ENCODE data around the gene ZBTB34. TPM values are rescaled to one million over a fixed set of nuclear protein-coding genes. Genes with fewer than 3 reads are reported as not detected.

The ZBTB34 gene
- total RNA-seq, 1 experiment from 2014 or later, result 6.7 TPM

GRCh38 chr9:126842977-126843799, 17.3 kb upstream of the ZBTB34 start:
- Mint-ChIP-seq H3K27ac (ENCODE audit: unreplicated experiment) (peak overlapping the region; percentile 42), H3K4me1 (ENCODE audit: low read depth, unreplicated experiment) (peaks cover 15% of the 10 kb centered on the region), H3K9me3 (ENCODE audit: low read depth, unreplicated experiment) (no peaks in the 10 kb centered on the region), H3K36me3 (ENCODE audit: insufficient read depth, unreplicated experiment) (peaks cover 18% of the 10 kb centered on the region), H3K4me3 (ENCODE audit: low read depth, unreplicated experiment) (peak overlapping the region; percentile 12), H3K27me3 (ENCODE audit: unreplicated experiment) (no peaks in the 10 kb centered on the region)
- DNase-seq, result peak; percentile 19
- intact Hi-C loops (cut with micrococcal nuclease; ENCODE audit: unreplicated experiment), result no loop called here
- no TSS peak for BruUV-seq (replicated peaks)
- CTCF ChIA-PET, result interaction anchor here (0.6 to 2.0 kb wide), 3 partner anchors 17 to 21 kb away, joined by 3 to 8 read pairs (median 3); partner anchors contain the start of gene ZBTB34
- TF ChIP-seq CTCF (IDR thresholded peaks at IDR 0.05; ENCODE audit: unreplicated experiment), result no peak

GRCh38 chr9:126844085-126844484, 16.4 kb upstream of the ZBTB34 start:
- no peaks in the 10 kb centered on the region for H3K9me3 Mint-ChIP-seq (ENCODE audit: low read depth, unreplicated experiment)
- H3K36me3 Mint-ChIP-seq (ENCODE audit: insufficient read depth, unreplicated experiment), result peaks cover 12% of the 10 kb centered on the region
- intact Hi-C loops (cut with micrococcal nuclease; ENCODE audit: unreplicated experiment), result no loop called here
- CTCF ChIA-PET, result interaction anchor here (0.7 to 2.0 kb wide), 2 partner anchors 17 to 20 kb away, joined by 3 to 8 read pairs; partner anchors contain the start of gene ZBTB34
- no peak overlapping the region for H3K27ac Mint-ChIP-seq (ENCODE audit: unreplicated experiment)
- DNase-seq, result peak; percentile 27
- peak overlapping the region; percentile 12 for H3K4me3 Mint-ChIP-seq (ENCODE audit: low read depth, unreplicated experiment)
- peaks cover 15% of the 10 kb centered on the region for H3K4me1 Mint-ChIP-seq (ENCODE audit: low read depth, unreplicated experiment)
- H3K27me3 Mint-ChIP-seq (ENCODE audit: unreplicated experiment), result no peaks in the 10 kb centered on the region
- no peak for TF ChIP-seq CTCF (IDR thresholded peaks at IDR 0.05; ENCODE audit: unreplicated experiment)
- no TSS peak for BruUV-seq (replicated peaks)

- no peak for TF ChIP-seq CTCF (IDR thresholded peaks at IDR 0.05; ENCODE audit: unreplicated experiment)
- no TSS peak for BruUV-seq (replicated peaks)
- Mint-ChIP-seq H3K27me3 (ENCODE audit: unreplicated experiment) (peaks cover under 1% of the 10 kb centered on the region), H3K4me3 (ENCODE audit: low read depth, unreplicated experiment) (no peak overlapping the region), H3K4me1 (ENCODE audit: low read depth, unreplicated experiment) (peaks cover 15% of the 10 kb centered on the region), H3K27ac (ENCODE audit: unreplicated experiment) (no peak overlapping the region), H3K36me3 (ENCODE audit: insufficient read depth, unreplicated experiment) (peaks cover 8% of the 10 kb centered on the region), H3K9me3 (ENCODE audit: low read depth, unreplicated experiment) (no peaks in the 10 kb centered on the region)
- intact Hi-C loops (cut with micrococcal nuclease; ENCODE audit: unreplicated experiment), result no loop called here
- DNase-seq, result no peak
- CTCF ChIA-PET, result no interaction called here
Observed at GRCh38 chr9:126847051-126847450, 13.4 kb upstream of the ZBTB34 start.

GRCh38 chr9:126849591-126850225, 10.7 kb upstream of the ZBTB34 start:
- Mint-ChIP-seq H3K4me1 (ENCODE audit: low read depth, unreplicated experiment) (no peaks in the 10 kb centered on the region), H3K4me3 (ENCODE audit: low read depth, unreplicated experiment) (no peak overlapping the region)

More at GRCh38 chr9:126849591-126850225, 10.7 kb upstream of the ZBTB34 start:
- BruUV-seq (replicated peaks), result no TSS peak
- H3K36me3 Mint-ChIP-seq (ENCODE audit: insufficient read depth, unreplicated experiment), result no peaks in the 10 kb centered on the region
- no peak overlapping the region for H3K27ac Mint-ChIP-seq (ENCODE audit: unreplicated experiment)
- no peak for DNase-seq
- no peaks in the 10 kb centered on the region for H3K9me3 Mint-ChIP-seq (ENCODE audit: low read depth, unreplicated experiment)
- TF ChIP-seq CTCF (IDR thresholded peaks at IDR 0.05; ENCODE audit: unreplicated experiment), result no peak
- intact Hi-C loops (cut with micrococcal nuclease; ENCODE audit: unreplicated experiment), result no loop called here
- H3K27me3 Mint-ChIP-seq (ENCODE audit: unreplicated experiment), result peaks cover 14% of the 10 kb centered on the region
- CTCF ChIA-PET, result no interaction called here

Data from Calu3 (cell line).